CD4-positive, alpha-beta T cell treated with Interleukin-12 subunit alpha and Interleukin-12 subunit beta, for 1 hour (primary cell): ENCODE measurements around the gene FBP2.
A peak's percentile ranks its signal among the peaks of the same experiment; 100 is the strongest.
"Not testable (repeated sequence)": the region's sequence is repeated elsewhere in the genome, so short reads cannot be mapped to it uniquely, and the experiment has no call there.

Source experiments
- DNase-seq: peaks from one replicate; pipeline ENCODE4 v3.0.0-alpha.2; 2020

FBP2 gene

DNA sequence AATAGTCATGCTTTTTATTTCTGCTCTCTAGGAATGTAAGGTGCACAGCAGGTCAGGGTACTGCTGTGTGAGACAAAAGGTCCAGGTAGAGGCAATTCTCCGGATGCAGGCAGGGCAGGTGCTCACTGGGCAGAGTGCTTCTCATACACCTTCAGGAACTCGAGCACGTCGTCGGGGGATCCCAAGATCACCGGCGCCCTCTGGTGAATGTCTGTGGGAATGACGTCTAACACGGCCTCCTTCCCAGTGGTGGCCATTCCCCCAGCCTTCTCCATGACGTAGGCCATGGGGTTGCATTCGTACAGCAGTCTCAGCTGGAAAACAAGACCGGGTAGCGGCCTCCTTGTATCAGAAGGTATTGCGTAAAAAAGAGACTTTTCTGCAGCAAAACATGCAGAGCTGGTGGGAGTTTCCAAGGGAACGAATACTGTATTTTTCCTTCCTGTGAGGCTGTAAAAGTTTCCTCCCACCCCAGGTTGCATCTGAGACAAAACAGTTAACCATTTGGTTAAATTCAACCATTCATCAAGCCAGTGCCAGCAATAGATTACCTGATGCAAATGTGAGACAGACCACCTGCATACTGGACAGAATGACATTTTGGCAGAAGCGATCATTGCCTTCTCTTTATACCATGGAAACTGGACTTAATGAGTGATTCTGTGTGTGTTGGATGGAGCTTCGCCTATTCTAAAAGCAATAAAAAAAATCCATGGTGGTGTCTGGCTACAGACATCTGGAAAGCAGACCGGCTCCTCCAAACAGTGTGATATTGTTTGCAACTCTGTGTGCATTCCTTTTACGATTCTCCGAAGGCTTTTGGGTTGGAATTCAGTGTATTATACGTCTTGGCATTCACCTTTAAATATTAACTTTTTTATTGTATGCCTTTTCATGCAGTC is 9.9 kb upstream of the FBP2 start:
- DNase-seq, result peak; percentile 57

DNA sequence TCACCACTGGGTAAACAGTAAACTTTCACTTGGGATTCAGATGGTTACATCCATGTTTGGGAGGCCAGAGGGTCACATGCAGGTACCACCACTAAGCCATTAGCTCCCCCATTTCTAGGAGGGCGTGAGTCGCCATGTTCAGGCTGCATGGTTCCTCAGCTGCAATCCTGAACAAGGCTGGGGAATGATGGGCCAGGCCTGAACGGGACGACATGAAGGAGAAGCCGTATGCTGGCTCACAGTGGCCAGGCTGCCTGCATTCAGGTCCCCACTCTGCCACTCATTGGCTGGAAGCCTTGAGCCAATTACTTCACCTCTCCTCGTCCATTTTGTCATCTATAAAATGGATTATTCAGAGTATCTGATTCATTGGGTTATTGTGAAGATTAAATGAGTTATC is 9.0 kb upstream of the FBP2 start:
- DNase-seq, result no peak

DNA sequence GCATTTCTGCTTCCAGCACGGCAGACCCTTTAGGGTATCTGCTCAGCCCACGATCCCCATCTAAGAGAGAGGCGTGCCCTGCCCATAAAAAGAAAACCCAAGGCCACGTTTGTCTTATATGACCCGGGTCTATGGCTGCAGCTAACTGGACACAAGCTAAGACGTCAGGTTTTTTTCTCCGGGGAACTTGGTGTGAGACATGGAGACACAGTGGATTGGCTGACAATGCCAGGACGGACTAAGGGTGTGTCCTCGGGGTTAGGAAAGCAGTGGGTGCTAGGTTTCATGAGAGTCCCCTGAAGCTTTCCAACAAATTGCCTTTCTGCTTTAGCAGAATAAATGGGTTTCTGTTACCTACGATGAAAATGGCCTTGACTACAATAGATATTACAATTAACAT is 7.1 kb upstream of the FBP2 start:
- DNase-seq, result no peak

DNA sequence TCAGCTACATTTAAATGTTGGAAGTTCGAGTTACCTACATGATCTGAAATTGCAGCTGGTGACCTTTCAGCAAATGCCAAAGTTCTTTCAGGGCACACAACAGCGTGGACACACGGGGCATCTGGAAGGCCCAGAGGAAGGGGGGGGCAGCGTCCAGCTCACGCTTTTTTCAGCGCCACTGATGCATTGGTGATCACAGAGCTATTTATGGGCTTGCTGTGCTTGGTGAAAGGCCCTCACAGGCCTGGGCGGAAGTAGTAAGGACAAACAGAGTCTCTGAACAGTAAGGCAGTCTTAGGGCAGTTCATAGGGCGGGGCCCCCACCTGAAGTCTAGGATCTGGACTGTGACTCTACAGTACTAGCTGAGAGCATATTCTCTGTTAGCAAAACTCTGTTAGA is 6.6 kb upstream of the FBP2 start:
- no peak for DNase-seq

DNA sequence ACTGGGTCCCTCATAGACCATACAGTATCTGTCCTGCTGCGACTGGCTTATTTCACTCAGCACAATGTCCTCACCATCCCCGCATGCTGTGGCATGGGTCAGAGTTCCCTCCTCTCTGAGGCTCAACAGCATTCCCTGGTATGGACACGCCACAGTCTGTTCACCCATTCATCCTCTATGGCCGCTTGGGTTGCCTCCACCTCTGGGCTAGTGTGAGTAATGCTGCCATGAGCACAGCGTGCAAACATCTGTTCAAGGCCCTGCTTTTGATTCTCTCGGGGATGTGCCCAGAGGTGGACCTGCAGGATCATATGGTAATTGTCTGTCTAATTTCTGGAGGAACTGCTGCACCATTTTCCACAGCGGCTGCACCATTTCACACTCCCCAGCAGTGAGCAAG is 5.5 kb upstream of the FBP2 start:
- no peak for DNase-seq

DNA sequence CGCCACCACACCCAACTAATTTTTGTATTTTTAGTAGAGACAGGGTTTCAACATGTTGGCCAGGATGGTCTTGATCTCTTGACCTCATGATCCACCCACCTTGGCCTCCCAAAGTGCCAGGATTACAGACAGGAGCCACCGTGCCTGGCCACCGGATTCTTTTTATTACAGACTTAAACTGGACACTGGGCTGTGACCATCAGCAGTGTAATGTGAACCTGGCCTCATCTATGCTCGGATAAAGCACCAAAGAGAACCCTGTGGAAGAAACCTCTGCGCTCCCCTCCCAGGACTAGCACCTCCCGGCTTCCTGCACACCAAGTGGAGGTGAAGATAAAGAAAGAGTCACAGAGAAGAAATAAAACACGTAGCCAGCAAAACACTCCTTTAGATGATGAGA is 941 bp downstream of the FBP2 start:
- DNase-seq, result not testable (repeated sequence)

DNA sequence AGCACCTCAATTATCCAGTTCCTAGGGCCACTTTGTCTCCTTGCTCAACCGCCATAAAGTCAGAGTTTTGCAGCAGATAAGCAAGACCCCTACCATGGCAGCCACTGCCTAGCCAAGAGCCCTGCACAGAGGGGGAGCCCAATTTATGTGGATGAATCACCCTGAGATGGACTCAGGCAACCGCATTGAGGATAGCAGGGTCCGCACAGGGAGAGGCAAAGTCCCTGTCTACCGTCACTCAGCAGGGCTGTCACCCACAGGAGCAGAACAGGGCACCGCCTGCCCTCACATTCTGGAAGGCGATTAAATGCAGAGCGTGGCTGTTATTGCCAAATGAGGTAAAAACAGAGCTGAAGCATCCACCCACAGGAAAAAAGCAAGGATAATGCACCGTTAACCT is 1.7 kb downstream of the FBP2 start:
- DNase-seq, result no peak

DNA sequence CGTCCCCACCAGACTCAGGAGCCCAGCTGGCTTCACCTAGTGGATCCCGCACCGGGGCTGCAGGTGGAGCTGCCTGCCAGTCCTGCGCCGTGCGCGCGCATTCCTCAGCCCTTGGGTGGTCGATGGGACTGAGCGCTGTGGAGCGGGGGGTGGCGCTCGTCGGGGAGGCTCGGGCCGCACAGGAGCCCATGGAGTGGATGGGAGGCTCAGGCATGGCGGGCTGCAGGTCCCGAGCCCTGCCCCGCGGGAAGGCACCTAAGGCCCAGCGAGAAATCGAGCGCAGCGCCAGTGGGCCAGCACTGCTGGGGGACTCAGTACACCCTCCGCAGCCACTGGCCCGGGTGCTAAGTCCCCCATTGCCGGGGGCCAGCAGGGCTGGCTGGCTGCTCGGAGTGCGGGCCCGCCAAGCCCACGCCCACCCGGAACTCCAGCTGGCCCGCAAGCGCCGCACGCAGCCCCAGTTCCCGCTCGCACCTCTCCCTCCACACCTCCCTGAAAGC is 2.5 kb downstream of the FBP2 start:
- not testable (repeated sequence) for DNase-seq

DNA sequence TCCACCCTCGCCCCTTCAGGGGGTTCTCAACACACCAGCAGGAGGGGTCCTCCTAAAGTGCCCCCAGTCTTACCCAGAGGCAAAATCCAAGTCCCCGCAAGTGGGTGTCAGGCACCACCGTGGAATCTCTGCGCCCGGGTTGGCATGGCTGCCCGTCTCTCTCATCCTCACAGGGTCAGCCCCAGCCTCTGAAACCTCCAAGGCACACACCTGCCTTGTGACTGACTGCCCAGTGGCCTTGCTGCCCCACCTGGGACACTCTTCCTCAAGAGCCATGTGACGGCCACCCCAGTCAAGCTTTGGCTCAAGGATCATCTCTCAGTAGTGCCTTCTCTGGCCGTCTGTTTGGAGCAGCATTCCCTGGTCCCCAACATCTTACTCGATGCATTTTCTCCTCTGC is 4.9 kb downstream of the FBP2 start:
- DNase-seq, result no peak

DNA sequence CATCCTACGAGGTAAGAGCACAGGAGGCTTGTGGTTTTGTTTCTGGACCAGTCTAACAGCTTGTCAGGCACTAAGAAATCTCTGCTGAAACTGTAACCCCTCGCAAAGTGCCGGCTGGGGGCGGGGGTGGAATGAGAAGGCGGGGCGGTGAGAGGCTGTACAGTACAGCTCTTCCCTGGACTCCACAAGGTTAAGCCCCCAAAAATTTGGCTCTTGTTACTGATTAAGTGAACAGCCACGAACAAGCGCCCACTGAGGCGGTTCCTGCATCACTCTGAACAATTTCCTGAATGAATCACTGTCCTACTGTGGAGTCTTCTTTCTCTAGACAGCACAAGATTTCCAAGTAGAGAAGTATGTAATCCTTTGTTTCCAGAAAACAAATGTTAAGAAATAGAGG is 6.8 kb downstream of the FBP2 start:
- DNase-seq, result no peak

DNA sequence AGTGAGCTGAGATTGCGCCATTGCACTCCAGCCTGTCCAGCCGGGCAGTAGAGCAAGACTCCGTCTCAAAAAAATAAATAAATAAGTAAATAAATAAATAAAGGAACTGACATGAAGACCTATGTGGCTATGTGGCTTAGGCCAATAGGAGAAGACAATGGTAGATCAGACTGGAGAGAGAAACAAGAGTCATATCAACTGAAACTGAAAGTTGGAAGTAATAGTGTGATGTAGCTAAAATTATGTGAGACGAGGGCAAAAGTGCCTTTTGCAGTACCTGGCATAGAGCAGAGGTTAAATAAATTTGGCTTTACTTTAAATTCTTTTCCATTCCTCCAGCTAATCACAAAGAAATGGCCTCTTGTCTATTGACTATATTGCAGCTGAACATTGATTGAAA is 7.3 kb downstream of the FBP2 start:
- DNase-seq, result no peak

DNA sequence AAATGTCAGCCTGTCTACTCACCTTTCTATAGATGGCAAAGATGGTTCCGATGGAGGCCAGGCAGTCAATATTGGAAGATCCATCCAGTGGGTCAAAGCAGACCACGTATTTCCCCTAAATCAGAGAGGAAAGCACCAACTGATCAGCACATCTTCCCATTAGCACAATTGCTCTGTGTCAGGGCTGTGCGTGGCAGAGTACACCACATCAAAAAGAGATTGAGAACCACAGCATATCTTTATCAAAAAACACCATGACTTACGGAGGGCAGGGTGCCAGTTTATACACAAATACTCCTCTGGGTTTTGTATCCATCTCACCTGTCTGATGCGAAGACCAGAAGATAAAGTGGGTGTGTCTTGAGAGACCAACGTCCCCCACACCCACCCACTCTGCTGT is 9.1 kb downstream of the FBP2 start:
- DNase-seq, result peak; percentile 24

DNA sequence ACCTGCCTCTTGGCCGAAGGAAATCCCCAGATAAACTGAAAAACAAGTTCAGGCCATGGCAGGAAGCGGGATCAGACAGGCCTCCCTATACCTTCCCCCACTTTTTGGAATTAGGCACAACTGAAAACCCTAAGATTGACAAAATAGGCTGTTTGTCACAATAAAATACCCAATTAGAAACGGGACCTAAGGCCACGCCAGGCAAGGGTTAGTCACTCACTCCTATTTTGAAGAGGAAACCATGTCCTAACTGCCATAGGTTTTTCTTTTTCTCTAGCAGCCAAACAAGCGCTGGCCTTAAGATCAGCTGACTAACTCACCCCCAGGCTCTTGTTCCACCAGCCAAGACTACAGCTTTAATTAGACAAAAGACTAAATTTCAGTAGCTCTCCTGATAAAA is 11.9 kb downstream of the FBP2 start:
- DNase-seq, result no peak

DNA sequence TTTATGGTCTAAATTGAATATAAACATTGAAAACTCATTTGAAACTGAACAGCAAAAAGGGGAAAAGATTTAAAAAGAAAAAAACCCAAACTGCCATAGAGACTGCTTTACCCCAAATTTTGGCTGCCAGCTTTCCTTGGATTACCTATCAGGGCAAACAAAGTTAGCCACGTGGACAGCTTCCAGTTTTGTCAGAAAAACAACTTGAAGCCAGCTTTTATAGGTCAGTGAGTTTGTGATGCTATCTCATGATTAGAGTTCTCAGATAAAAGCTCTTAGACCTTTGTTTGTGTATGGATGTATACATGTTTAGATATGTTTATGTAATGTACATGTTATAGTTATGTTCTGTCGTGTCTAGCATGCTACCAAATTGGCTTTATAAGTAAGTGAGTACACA is 16.1 kb downstream of the FBP2 start:
- DNase-seq, result no peak

DNA sequence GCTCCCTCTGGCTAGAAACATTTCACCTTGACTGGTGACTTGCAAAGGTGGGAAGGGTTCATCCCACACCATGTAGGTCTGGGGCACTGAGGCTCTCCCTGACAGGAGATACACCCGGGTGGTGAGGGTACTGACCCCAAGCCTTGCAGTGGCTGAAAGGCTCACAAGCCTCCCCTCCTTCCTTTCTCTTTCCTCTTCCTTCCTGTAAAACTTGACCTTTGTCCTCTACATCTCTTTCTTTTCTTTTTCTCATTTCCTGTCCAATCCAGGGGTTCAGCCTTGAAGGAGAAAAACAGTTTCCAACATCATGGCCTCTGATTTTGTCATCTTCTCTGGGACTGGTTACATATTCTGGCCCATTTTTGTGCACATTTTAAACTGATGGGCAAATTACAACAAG is 16.6 kb downstream of the FBP2 start:
- DNase-seq, result no peak

DNA sequence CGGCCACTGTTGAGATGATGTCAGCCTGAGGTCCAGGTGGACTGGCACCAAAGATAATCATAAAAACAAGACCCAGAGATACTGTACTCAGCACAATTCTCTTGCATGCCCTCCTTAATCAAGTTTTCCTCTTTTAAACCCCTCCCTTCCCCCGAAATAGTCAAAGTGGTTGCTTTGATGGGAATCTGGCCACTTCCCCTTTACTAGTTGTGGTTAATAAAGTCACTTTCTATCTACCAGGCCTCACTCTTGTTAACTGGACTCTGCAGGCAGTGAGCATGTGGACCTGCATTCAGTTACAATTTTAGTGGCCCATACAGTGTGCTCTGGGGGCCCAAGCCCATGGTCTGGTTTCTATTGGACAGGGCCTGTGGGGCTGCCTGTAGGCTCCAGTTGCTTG is 17.5 kb downstream of the FBP2 start:
- no peak for DNase-seq

DNA sequence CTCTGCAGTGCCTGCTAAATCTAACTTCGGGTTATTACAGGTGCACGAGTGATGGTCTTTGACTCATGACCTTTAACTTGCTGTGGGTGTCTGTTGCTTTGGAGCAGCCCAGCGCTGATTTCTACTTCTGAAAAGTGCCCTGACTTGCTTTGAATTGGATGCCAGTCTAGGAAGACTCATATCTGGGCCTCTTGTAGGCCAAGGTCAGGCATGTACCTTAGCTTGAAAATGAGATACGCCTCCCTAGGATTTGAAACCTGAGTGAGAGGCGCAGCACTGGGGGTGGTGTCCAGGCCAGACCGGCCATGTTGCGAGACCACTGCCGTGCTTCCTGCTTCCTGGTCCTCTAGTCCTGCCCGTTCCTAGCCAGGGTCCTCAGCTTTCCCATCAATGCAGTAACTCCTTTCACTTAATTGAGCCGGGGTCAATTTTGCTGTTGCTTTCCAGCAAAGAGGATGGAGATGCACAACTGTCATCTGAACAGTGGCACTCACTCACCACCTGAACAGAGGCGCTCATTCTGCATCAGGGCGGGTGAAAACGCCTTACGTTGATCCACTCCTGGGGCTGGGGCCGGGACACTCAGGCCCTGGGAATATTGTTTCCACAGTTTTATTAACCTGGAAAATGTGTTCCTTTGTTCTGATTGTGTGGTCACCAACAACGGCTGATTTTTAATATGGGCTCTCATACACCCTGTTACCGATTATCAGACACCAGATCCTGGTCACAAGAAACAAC is 24.5 kb downstream of the FBP2 start:
- DNase-seq, result no peak

DNA sequence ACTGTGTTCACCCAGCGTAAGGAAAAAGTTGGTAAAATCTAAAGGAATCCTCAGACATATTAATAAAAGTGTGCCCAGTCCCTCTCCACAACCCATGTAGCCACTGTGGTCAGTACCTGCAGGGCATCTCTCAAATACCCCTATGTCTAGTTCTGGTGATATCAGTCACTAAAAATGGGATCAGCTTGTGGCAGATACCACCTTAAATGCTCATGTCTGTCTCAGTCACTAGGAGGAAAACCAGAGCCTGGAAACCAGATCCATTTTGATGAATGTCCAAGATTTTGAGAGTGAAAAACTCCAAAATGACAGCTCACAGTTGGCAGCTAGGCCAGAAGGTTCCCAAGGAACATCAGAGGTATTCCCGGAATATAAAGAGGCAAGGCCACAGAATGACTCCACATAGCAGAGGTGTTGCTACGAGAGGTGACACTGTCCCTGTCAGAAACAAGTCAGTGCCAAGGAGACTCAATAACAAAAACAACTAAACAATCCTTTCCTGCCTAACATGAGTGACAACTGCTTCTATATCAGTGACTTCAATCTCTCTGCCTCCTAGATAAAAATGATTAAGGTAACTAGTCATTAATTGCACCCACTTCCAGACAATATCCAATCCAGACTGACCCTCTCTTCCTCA is 25.3 kb downstream of the FBP2 start:
- DNase-seq, result no peak

DNA sequence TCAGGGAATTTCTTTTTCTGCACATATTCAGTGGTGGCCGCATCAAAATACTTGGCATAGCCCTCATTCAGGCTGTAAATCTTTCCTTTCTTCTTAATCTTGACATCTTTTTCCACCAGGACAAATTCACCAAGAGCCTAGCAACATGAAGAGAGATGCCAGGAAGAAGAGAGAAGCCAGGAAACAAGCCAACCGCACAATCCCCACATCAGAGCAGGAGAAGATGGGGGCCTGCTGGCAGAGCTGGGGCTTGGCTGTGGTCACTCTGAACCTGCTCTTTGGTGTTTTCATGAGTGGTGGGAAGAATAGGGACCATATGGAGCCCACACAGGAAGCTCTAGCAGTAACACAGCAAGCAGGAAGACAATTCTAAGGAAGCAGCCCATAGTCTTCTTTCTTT is 26.4 kb downstream of the FBP2 start:
- no peak for DNase-seq

DNA sequence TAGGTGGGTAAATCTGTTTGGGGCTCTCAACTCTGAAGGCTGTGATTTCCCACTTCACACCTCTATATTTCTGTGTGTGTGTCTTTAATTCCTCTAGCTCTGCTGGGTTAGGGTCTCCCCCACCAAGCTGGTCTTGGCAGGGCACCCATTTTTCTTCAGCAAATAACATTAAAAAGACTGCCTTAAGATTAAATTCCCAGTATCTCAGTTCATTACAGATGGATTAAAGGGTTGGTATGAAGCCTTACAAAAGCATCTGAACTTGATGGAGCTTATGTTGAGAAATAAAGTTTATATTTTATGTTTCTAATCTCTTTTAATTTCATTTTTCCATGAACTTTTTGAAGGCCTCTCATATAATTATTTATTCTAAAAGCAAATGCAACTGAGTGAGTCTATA is 27.1 kb downstream of the FBP2 start:
- no peak for DNase-seq

DNA sequence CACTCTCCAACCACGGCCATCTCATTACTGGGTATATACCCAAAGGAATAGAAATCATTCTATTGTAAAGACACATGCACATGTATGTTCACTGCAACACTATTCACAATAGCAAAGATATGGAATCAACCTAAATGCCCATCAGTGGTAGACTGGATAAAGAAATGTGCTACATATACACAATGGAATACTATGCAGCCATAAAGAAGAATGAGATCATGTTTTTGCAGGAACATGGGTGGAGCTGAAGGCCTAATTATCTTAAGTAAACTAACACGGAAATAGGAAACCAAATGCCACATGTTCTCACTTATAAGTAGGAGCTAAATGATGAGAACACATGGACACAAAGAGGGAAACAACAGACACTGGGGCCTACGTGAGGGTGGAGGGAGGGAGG is 29.3 kb downstream of the FBP2 start:
- not testable (repeated sequence) for DNase-seq

DNA sequence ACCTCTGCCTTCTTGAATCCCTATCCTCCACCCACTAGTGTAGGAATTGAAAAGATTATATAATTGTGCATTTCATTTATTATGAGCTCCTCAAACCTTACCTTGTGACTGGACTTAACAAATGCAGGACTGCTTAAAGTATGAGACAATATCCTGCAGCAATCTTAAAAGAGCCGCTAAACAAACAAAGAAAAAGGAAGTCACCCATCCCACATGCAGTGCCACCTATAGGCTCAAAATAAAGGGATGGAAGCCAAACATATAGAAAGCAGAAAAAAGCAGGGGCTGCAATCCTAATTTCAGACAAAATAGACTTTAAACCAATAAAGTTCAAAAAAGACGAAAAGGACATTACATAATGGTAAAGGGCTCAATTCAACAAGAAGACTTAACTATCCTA is 30.1 kb downstream of the FBP2 start:
- DNase-seq, result no peak

DNA sequence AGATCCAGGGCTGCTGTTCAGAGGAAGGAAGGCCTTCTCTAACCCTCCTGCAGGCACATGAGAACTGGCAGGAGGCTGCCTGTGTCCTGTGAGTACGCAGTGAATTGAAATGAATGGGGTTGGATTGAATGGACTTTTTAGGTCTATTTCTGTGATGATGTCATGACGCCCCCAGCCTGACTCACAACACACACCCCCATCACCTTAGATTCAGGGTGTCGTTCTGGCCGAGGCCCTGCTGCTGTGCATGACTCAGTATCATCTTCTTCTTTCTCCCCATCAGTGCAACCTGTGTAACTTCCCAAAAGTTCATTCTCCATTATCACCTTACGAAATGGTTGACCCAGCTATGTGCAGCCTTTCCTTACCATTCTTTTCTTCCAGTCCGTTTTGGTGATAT is 33.4 kb downstream of the FBP2 start:
- no peak for DNase-seq

DNA sequence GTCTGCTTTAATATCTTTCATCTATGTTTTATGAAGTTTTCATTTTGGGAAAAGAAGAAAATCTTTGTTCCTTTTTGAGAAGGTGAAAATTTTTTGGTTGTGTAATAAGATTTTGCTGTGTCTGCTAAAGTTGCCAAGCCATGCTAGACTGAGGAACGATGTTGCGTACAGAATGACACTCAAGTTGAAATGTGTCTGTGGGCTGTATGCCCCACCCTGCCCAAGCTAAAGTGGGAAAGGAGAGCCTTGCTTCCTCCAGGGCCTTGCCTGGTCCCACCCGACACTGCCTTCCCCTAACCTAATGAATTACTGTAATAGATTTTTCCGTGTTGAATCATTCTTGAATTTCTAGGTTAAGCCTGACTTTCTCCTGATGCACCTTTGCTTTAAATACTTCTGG is 36.2 kb downstream of the FBP2 start:
- no peak for DNase-seq
